AG09319 (cell line): ENCODE data around the gene YWHAB.

Experiments used
- DNase-seq: peaks from one replicate; pipeline ENCODE4 v3.0.0-alpha.2; 2010; ENCODE audit warnings: low read depth; ENCODE audit errors: extremely low read depth
- CTCF ChIP-seq: IDR thresholded peaks from 2 replicates; pipeline ENCODE4 v1.5.1; 2011; ENCODE audit warnings: low read depth, mild to moderate bottlenecking, inconsistent platforms, low read length, moderate library complexity

The YWHAB gene

GRCh38 chr20:44932916-44933315 lies 47.4 kb downstream of the YWHAB start:
- DNase-seq = no peak
- TF ChIP-seq CTCF = no peak

- no peak for TF ChIP-seq CTCF
These were observed 51.0 kb downstream of the YWHAB start for GRCh38 chr20:44936510-44936909.

GRCh38 chr20:44938637-44939036 lies 53.1 kb downstream of the YWHAB start:
- TF ChIP-seq CTCF = no peak
- no peak for DNase-seq

More at GRCh38 chr20:44936510-44936909, 51.0 kb downstream of the YWHAB start:
- DNase-seq = no peak

GRCh38 chr20:44941120-44941691 lies 55.7 kb downstream of the YWHAB start:
- TF ChIP-seq CTCF = no peak

GRCh38 chr20:44942264-44942973 lies 56.9 kb downstream of the YWHAB start:
- no peak for DNase-seq
- no peak for TF ChIP-seq CTCF

More at GRCh38 chr20:44941120-44941691, 55.7 kb downstream of the YWHAB start:
- DNase-seq = no peak

GRCh38 chr20:44943828-44944227 lies 58.3 kb downstream of the YWHAB start:
- no peak for TF ChIP-seq CTCF
- no peak for DNase-seq

GRCh38 chr20:44945261-44945660 lies 59.8 kb downstream of the YWHAB start:
- no peak for DNase-seq

More at GRCh38 chr20:44945261-44945660, 59.8 kb downstream of the YWHAB start:
- no peak for TF ChIP-seq CTCF
